HUES48 (cell line): ENCODE measurements around the gene CENATAC.
"Not testable (repeated sequence)": the region's sequence is repeated elsewhere in the genome, so short reads cannot be mapped to it uniquely, and the experiment has no call there.

Experiments used
- H3K27ac ChIP-seq: one replicate; pipeline ENCODE4 v1.7.0; 2013; ENCODE audit warnings: low read depth, low read length, inconsistent platforms
- H3K27me3 ChIP-seq: 2 replicates; pipeline ENCODE4 v1.6.1; 2013; ENCODE audit warnings: mild to moderate bottlenecking, low read length; ENCODE audit not compliant: control insufficient read depth, insufficient read depth
- H3K36me3 ChIP-seq: 2 replicates; pipeline ENCODE4 v1.6.1; 2013; ENCODE audit warnings: low read length; ENCODE audit not compliant: control insufficient read depth, insufficient read depth
- H3K4me1 ChIP-seq: 2 replicates; pipeline ENCODE4 v1.6.1; 2013; ENCODE audit warnings: mild to moderate bottlenecking, low read length; ENCODE audit not compliant: control insufficient read depth, insufficient read depth
- H3K4me3 ChIP-seq: 2 replicates; pipeline ENCODE4 v1.5.1; 2013; ENCODE audit warnings: mild to moderate bottlenecking, low read depth, low read length
- H3K9ac ChIP-seq: 2 replicates; pipeline ENCODE4 v1.6.1; 2013; ENCODE audit warnings: mild to moderate bottlenecking, low read depth, low read length, moderate library complexity
- H3K9me3 ChIP-seq: 2 replicates; pipeline ENCODE4 v1.6.1; 2013; ENCODE audit warnings: low read length; ENCODE audit not compliant: control insufficient read depth, insufficient read depth

The CENATAC gene

GRCh38 chr11:119039471-119039870 is 41.5 kb downstream of the CENATAC start:
- not testable (repeated sequence) for H3K27me3 ChIP-seq, H3K9me3 ChIP-seq, H3K9ac ChIP-seq, H3K36me3 ChIP-seq, H3K27ac ChIP-seq, H3K4me1 ChIP-seq, H3K4me3 ChIP-seq

- H3K9ac ChIP-seq: no peak overlapping the region
- H3K36me3 ChIP-seq: peaks cover 27% of the 10 kb centered on the region
- no peaks in the 10 kb centered on the region for H3K9me3 ChIP-seq
- H3K27me3 ChIP-seq: no peaks in the 10 kb centered on the region
- H3K4me1 ChIP-seq: peaks cover 6% of the 10 kb centered on the region; the same call in 1 of the 2 replicates
- no peak overlapping the region for H3K27ac ChIP-seq
- H3K4me3 ChIP-seq: no peak overlapping the region
Measured at GRCh38 chr11:119041821-119042514, 44.0 kb downstream of the CENATAC start.

GRCh38 chr11:119042927-119043326 is 45.0 kb downstream of the CENATAC start:
- Histone ChIP-seq H3K9ac (no peak overlapping the region), H3K4me1 (peaks cover 6% of the 10 kb centered on the region; the same call in 1 of the 2 replicates), H3K27me3 (no peaks in the 10 kb centered on the region), H3K36me3 (peaks cover 37% of the 10 kb centered on the region), H3K9me3 (no peaks in the 10 kb centered on the region), H3K4me3 (no peak overlapping the region), H3K27ac (no peak overlapping the region)

- Histone ChIP-seq H3K36me3 (peaks cover 55% of the 10 kb centered on the region), H3K27ac (no peak overlapping the region), H3K4me1 (peaks cover 6% of the 10 kb centered on the region; the same call in 1 of the 2 replicates), H3K9ac (no peak overlapping the region), H3K27me3 (no peaks in the 10 kb centered on the region), H3K9me3 (no peaks in the 10 kb centered on the region), H3K4me3 (no peak overlapping the region)
Measured at GRCh38 chr11:119044708-119045107, 46.8 kb downstream of the CENATAC start.

- Histone ChIP-seq H3K9me3 (no peaks in the 10 kb centered on the region), H3K27me3 (no peaks in the 10 kb centered on the region), H3K4me1 (peaks cover 6% of the 10 kb centered on the region; the same call in 1 of the 2 replicates), H3K36me3 (peaks cover 73% of the 10 kb centered on the region), H3K9ac (no peak overlapping the region), H3K27ac (no peak overlapping the region), H3K4me3 (no peak overlapping the region)
Measured at GRCh38 chr11:119046489-119046888, 48.6 kb downstream of the CENATAC start.

- Histone ChIP-seq H3K9ac (no peak overlapping the region), H3K4me3 (no peak overlapping the region), H3K36me3 (peaks cover 80% of the 10 kb centered on the region), H3K9me3 (no peaks in the 10 kb centered on the region), H3K4me1 (peaks cover 6% of the 10 kb centered on the region; the same call in 1 of the 2 replicates), H3K27me3 (no peaks in the 10 kb centered on the region), H3K27ac (no peak overlapping the region)
Measured at GRCh38 chr11:119047205-119047604, 49.3 kb downstream of the CENATAC start.

GRCh38 chr11:119048644-119049043 is 50.7 kb downstream of the CENATAC start:
- Histone ChIP-seq H3K36me3 (peaks cover 94% of the 10 kb centered on the region), H3K4me3 (no peak overlapping the region), H3K27ac (no peak overlapping the region), H3K4me1 (peaks cover 6% of the 10 kb centered on the region; the same call in 1 of the 2 replicates), H3K9me3 (no peaks in the 10 kb centered on the region), H3K27me3 (no peaks in the 10 kb centered on the region), H3K9ac (no peak overlapping the region)

- Histone ChIP-seq H3K27me3 (no peaks in the 10 kb centered on the region), H3K36me3 (peaks cover 99% of the 10 kb centered on the region), H3K4me3 (no peak overlapping the region), H3K9me3 (no peaks in the 10 kb centered on the region), H3K4me1 (peaks cover 6% of the 10 kb centered on the region; the same call in 1 of the 2 replicates), H3K27ac (no peak overlapping the region), H3K9ac (no peak overlapping the region)
Measured at GRCh38 chr11:119049081-119049480, 51.1 kb downstream of the CENATAC start.

GRCh38 chr11:119051440-119052162 is 53.7 kb downstream of the CENATAC start:
- Histone ChIP-seq H3K9ac (no peak overlapping the region), H3K4me3 (no peak overlapping the region)

GRCh38 chr11:119052163-119052814 is 54.4 kb downstream of the CENATAC start:
- peaks cover 84% of the 10 kb centered on the region for H3K36me3 ChIP-seq
- no peak overlapping the region for H3K4me3 ChIP-seq
- H3K4me1 ChIP-seq: no peaks in the 10 kb centered on the region
- no peak overlapping the region for H3K27ac ChIP-seq
- H3K9me3 ChIP-seq: no peaks in the 10 kb centered on the region
- no peak overlapping the region for H3K9ac ChIP-seq
- no peaks in the 10 kb centered on the region for H3K27me3 ChIP-seq

More at GRCh38 chr11:119051440-119052162, 53.7 kb downstream of the CENATAC start:
- H3K27ac ChIP-seq: no peak overlapping the region
- H3K27me3 ChIP-seq: no peaks in the 10 kb centered on the region
- no peaks in the 10 kb centered on the region for H3K9me3 ChIP-seq
- H3K4me1 ChIP-seq: no peaks in the 10 kb centered on the region
- H3K36me3 ChIP-seq: peaks cover 91% of the 10 kb centered on the region

GRCh38 chr11:119054418-119054817 is 56.5 kb downstream of the CENATAC start:
- Histone ChIP-seq H3K27ac (no peak overlapping the region), H3K9ac (no peak overlapping the region), H3K9me3 (no peaks in the 10 kb centered on the region), H3K4me3 (no peak overlapping the region), H3K4me1 (no peaks in the 10 kb centered on the region), H3K27me3 (no peaks in the 10 kb centered on the region), H3K36me3 (peaks cover 63% of the 10 kb centered on the region)
